ENCODE results near the gene NFE2. TPM values are rescaled to one million over a fixed set of nuclear protein-coding genes. Genes with fewer than 3 reads are reported as not detected.
"Not testable (repeated sequence)": the region's sequence is repeated elsewhere in the genome, so short reads cannot be mapped to it uniquely, and the experiment has no call there.

The NFE2 gene
- total RNA-seq, 4 donors from 2014 or later, result 0.64 to 8.0 (median 1.8) TPM; not detected in 1

GRCh38 chr12:54285150-54286041, 15.4 kb downstream of the NFE2 start:
- DNase-seq, result no peak
- in situ Hi-C loops (cut with MboI; ENCODE audit: low sequenced_read_pairs in 4 of 4), result no loop called here
- TF ChIP-seq, protein P1, sequence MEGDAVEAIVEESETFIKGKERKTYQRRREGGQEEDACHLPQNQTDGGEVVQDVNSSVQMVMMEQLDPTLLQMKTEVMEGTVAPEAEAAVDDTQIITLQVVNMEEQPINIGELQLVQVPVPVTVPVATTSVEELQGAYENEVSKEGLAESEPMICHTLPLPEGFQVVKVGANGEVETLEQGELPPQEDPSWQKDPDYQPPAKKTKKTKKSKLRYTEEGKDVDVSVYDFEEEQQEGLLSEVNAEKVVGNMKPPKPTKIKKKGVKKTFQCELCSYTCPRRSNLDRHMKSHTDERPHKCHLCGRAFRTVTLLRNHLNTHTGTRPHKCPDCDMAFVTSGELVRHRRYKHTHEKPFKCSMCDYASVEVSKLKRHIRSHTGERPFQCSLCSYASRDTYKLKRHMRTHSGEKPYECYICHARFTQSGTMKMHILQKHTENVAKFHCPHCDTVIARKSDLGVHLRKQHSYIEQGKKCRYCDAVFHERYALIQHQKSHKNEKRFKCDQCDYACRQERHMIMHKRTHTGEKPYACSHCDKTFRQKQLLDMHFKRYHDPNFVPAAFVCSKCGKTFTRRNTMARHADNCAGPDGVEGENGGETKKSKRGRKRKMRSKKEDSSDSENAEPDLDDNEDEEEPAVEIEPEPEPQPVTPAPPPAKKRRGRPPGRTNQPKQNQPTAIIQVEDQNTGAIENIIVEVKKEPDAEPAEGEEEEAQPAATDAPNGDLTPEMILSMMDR (IDR thresholded peaks at IDR 0.05 in 4 of 5, conservative IDR thresholded peaks at IDR 0.05 in 1 of 5), result peak in 1 of 5 experiments; percentile 21
- TF ChIP-seq POLR2A (IDR thresholded peaks at IDR 0.05), result no peak
- H3K27me3 ChIP-seq, result no peaks in the 10 kb centered on the region
- H3K4me3 ChIP-seq, result peak overlapping the region in 2 of 4 donors; percentile 1 to 5
- H3K9me3 ChIP-seq, result no peaks in the 10 kb centered on the region
- peak overlapping the region; percentile 77 to 87 (median 83) for H3K27ac ChIP-seq
- no peak for ATAC-seq
- peaks cover 0 to 63% of the 10 kb centered on the region in 2 donors for H3K36me3 ChIP-seq
- H3K4me1 ChIP-seq, result peaks cover 72 to 78% of the 10 kb centered on the region in 2 donors
- intact Hi-C loops (cut with DNase I; ENCODE audit: low total_unique reads), result loop anchor here (10.0 kb wide), 1 partner anchor 1419 kb away; the partner anchor contains the start of gene ITGA7

DNA sequence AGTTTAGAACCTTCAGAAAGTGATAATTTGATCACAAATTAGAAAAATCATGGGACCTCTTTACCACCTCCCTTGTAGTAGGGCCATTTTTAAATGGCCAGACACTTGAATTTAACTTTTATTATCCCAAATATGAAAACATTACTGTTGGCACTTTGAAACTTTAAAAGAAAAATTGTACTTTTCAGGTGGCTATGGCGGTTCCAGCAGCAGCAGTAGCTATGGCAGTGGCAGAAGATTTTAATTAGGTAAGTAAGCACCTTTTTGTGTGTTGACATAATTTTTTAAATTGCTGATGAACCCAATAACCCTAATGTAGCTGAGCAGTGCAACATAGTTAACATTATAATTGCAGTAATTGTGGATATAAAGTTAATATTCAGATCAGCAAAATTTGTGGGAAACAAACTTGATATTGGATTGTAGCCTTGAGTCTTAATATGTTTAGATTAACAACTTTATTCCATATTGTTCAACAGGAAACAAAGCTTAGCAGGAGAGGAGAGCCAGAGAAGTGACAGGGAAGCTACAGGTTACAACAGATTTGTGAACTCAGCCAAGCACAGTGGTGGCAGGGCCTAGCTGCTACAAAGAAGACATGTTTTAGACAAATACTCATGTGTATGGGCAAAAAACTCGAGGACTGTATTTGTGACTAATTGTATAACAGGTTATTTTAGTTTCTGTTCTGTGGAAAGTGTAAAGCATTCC, 16.6 kb downstream of the NFE2 start:
- H3K4me3 ChIP-seq, result peak overlapping the region; percentile 74 to 95 (median 81)
- H3K9me3 ChIP-seq; ATAC-seq; DNase-seq; in situ Hi-C loops (cut with MboI; ENCODE audit: low sequenced_read_pairs in 4 of 4); H3K27me3 ChIP-seq: not testable (repeated sequence)
- peak overlapping the region; percentile 93 to 98 (median 96) for H3K27ac ChIP-seq
- peaks cover 0 to 63% of the 10 kb centered on the region in 2 donors for H3K36me3 ChIP-seq
- intact Hi-C loops (cut with DNase I; ENCODE audit: low total_unique reads), result loop anchor here (5.0 to 10.0 kb wide), 4 partner anchors 267 to 1421 kb away; partner anchors contain the start of genes CALCOCO1, HOXC10 and ITGA7
- peaks cover 73 to 76% of the 10 kb centered on the region in 2 donors for H3K4me1 ChIP-seq

- Histone ChIP-seq H3K9me3 (no peaks in the 10 kb centered on the region), H3K27ac (peak overlapping the region; percentile 93 to 98 (median 96)), H3K27me3 (no peaks in the 10 kb centered on the region), H3K36me3 (peaks cover 0 to 63% of the 10 kb centered on the region in 2 donors), H3K4me1 (peaks cover 75% of the 10 kb centered on the region in 2 donors), H3K4me3 (peak overlapping the region; percentile 74 to 95 (median 81))
- no peak for DNase-seq
- intact Hi-C loops (cut with DNase I; ENCODE audit: low total_unique reads) (loop anchor here (5.0 to 10.0 kb wide), 4 partner anchors 266 to 1422 kb away; partner anchors contain the start of genes CALCOCO1, HOXC10 and ITGA7), in situ Hi-C loops (cut with MboI; ENCODE audit: low sequenced_read_pairs in 4 of 4) (no loop called here)
- no peak for ATAC-seq
- TF ChIP-seq POLR2A (IDR thresholded peaks at IDR 0.05), result no peak
- TF ChIP-seq, protein P1 (IDR thresholded peaks at IDR 0.05 in 4 of 5, conservative IDR thresholded peaks at IDR 0.05 in 1 of 5), result no peak
Measured at GRCh38 chr12:54282949-54283593, 17.7 kb downstream of the NFE2 start.

GRCh38 chr12:54281694-54282093, 19.1 kb downstream of the NFE2 start:
- intact Hi-C loops (cut with DNase I; ENCODE audit: low total_unique reads), result loop anchor here (2.0 to 10.0 kb wide), 6 partner anchors 43 to 1423 kb away; partner anchors contain the start of genes CALCOCO1, COPZ1, HOXC10 and ITGA7
- H3K36me3 ChIP-seq, result peaks cover 0 to 49% of the 10 kb centered on the region in 2 donors

GRCh38 chr12:54281261-54281638, 19.6 kb downstream of the NFE2 start:
- peak overlapping the region; percentile 74 to 95 (median 81) for H3K4me3 ChIP-seq
- peaks cover 0 to 45% of the 10 kb centered on the region in 2 donors for H3K36me3 ChIP-seq
- H3K9me3 ChIP-seq; H3K27me3 ChIP-seq; ATAC-seq; in situ Hi-C loops (cut with MboI; ENCODE audit: low sequenced_read_pairs in 4 of 4); DNase-seq: not testable (repeated sequence)
- intact Hi-C loops (cut with DNase I; ENCODE audit: low total_unique reads), result loop anchor here (2.0 to 10.0 kb wide), 6 partner anchors 44 to 1424 kb away; partner anchors contain the start of genes CALCOCO1, COPZ1, HOXC10 and ITGA7
- H3K4me1 ChIP-seq, result peaks cover 64 to 66% of the 10 kb centered on the region in 2 donors
- peak overlapping the region; percentile 93 to 98 (median 96) for H3K27ac ChIP-seq

More at GRCh38 chr12:54281694-54282093, 19.1 kb downstream of the NFE2 start:
- ATAC-seq; in situ Hi-C loops (cut with MboI; ENCODE audit: low sequenced_read_pairs in 4 of 4); H3K9me3 ChIP-seq; H3K27me3 ChIP-seq; DNase-seq: not testable (repeated sequence)
- Histone ChIP-seq H3K4me3 (peak overlapping the region; percentile 74 to 95 (median 81)), H3K4me1 (peaks cover 68 to 70% of the 10 kb centered on the region in 2 donors), H3K27ac (peak overlapping the region; percentile 93 to 98 (median 96))
